T-cell (primary cell): ENCODE results near the gene MMP20. TPM values are rescaled to one million over a fixed set of nuclear protein-coding genes. Genes with fewer than 3 reads are reported as not detected.

ENCODE experiments used
- ATAC-seq, 4 experiments: fragments of 200-7000 bp in 3 of 4; fragments of 150-1000 bp in 1 of 4; cut with Tn5 transposase; replicated peaks in 1 of 4; 1 replicate in 3 of 4; 2 replicates in 1 of 4; pipeline ENCODE4 v1.10.0; 2021; ENCODE audit warnings: moderate library complexity in 3 of 4, mild to moderate bottlenecking in 2 of 4, moderate number of reproducible peaks in 1 of 4
- CTCF ChIA-PET, 2 donors: fragments of 300-600 bp; sonication (Branson Sonifier 250); formaldehyde crosslinking; loops; one replicate each; lab custom pipeline; 2022; ENCODE audit warnings: antibody characterized with exemption in 2 of 2; lab: Charles Lee
- POLR2A ChIA-PET, 2 donors: fragments of 300-600 bp; sonication (Branson Sonifier 250); formaldehyde crosslinking; loops; one replicate each; lab custom pipeline; 2022; ENCODE audit warnings: antibody characterized with exemption in 2 of 2; lab: Charles Lee
- DNase-seq, 35 experiments: peaks; one replicate each; pipeline versions ENCODE4 v3.0.0 to v3.0.0-alpha.2; 2013 to 2023
- H3K27ac ChIP-seq: one replicate; pipeline ENCODE4 v1.5.1; 2013; ENCODE audit warnings: low read length
- H3K27me3 ChIP-seq, 2 experiments: replicated peaks in 1 of 2; 1 replicate in 1 of 2; 2 replicates in 1 of 2; pipeline versions ENCODE4 v1.6.1 to v1.7.0; 2013; ENCODE audit warnings: low read length in 1 of 2, mixed read lengths in 1 of 2; ENCODE audit not compliant: control insufficient read depth in 2 of 2, insufficient read depth in 2 of 2; ENCODE audit errors: extremely low read depth in 1 of 2
- H3K36me3 ChIP-seq, 2 donors: 1 replicate in 1 of 2; 2 replicates in 1 of 2; pipeline versions ENCODE4 v1.6.1 to v1.7.0; 2013; ENCODE audit warnings: low read length in 1 of 2; ENCODE audit not compliant: control insufficient read depth in 2 of 2, insufficient read depth in 1 of 2; ENCODE audit errors: extremely low read depth in 1 of 2
- H3K4me1 ChIP-seq, 2 experiments: 1 replicate in 1 of 2; 2 replicates in 1 of 2; pipeline versions ENCODE4 v1.6.1 to v1.7.0; 2013; ENCODE audit warnings: low read length in 2 of 2, mixed read lengths in 1 of 2; ENCODE audit not compliant: insufficient read depth in 2 of 2, control insufficient read depth in 1 of 2; ENCODE audit errors: extremely low read depth in 1 of 2
- H3K4me3 ChIP-seq, 2 donors: 1 replicate in 1 of 2; 2 replicates in 1 of 2; pipeline versions ENCODE4 v1.5.1 to v1.7.0; 2013; ENCODE audit warnings: mild to moderate bottlenecking in 2 of 2, low read length in 1 of 2, moderate library complexity in 1 of 2; ENCODE audit not compliant: control insufficient read depth in 1 of 2; ENCODE audit errors: extremely low read depth in 1 of 2
- H3K9me3 ChIP-seq: 2 replicates; pipeline ENCODE4 v1.7.0; 2013
- H3K27ac Mint-ChIP-seq, 2 donors: one replicate each; pipeline ENCODE4 v1.8.0; 2020 to 2021; ENCODE audit warnings: mild to moderate bottlenecking in 2 of 2, mixed read lengths in 2 of 2
- H3K27me3 Mint-ChIP-seq, 2 donors: one replicate each; pipeline ENCODE4 v1.8.0; 2021 to 2022; ENCODE audit warnings: mixed read lengths in 2 of 2
- H3K36me3 Mint-ChIP-seq: one replicate; pipeline ENCODE4 v1.8.0; 2021; ENCODE audit warnings: mixed read lengths
- H3K4me1 Mint-ChIP-seq, 3 donors: one replicate each; pipeline ENCODE4 v1.8.0; 2020 to 2022; ENCODE audit warnings: mixed read lengths in 3 of 3, mild to moderate bottlenecking in 1 of 3
- H3K4me3 Mint-ChIP-seq, 3 donors: one replicate each; pipeline ENCODE4 v1.8.0; 2020 to 2022; ENCODE audit warnings: mild to moderate bottlenecking in 3 of 3, mixed read lengths in 3 of 3, moderate library complexity in 3 of 3
- H3K9me3 Mint-ChIP-seq, 3 donors: one replicate each; pipeline ENCODE4 v1.8.0; 2020 to 2022; ENCODE audit warnings: mixed read lengths in 3 of 3
- WGBS: methylation state at CpG from one replicate; pipeline ENCODE4 v1.1.5; 2013; ENCODE audit warnings: missing lambda C conversion rate; ENCODE audit not compliant: insufficient coverage; 5-methylcytosine and 5-hydroxymethylcytosine counted together
- total RNA-seq, 35 experiments: library from RNA in 6 of 35; stranded (reverse) in 6 of 35; fragments of 120-200 nt in 1 of 35; gene quantifications; one replicate each; pipeline versions ENCODE4 v1.2.1 to v1.2.4 and lab custom pipeline; 2013 to 2026

MMP20 gene
- total RNA-seq, 5 donors from 2014 or later (not counting 1 experiment from before 2014, with no cell fraction given) = not detected

- no CpG with 5 or more reads among the region's 2 CpGs for WGBS
- Mint-ChIP-seq H3K27ac (no peak overlapping the region), H3K4me3 (no peak overlapping the region), H3K9me3 (peaks cover 7 to 21% (median 9%) of the 10 kb centered on the region in 3 donors), H3K4me1 (peaks cover 46 to 49% (median 47%) of the 10 kb centered on the region in 3 donors), H3K27me3 (no peaks in the 10 kb centered on the region), H3K36me3 (peaks cover 9% of the 10 kb centered on the region)
- peak in 3 of 4 experiments; percentile 40 to 70 (median 55) for ATAC-seq
- no peak overlapping the region for H3K27ac ChIP-seq
- H3K4me3 ChIP-seq = no peak overlapping the region
- H3K9me3 ChIP-seq = no peaks in the 10 kb centered on the region
- H3K36me3 ChIP-seq = no peaks in the 10 kb centered on the region
- ChIA-PET CTCF (no interaction called here), POLR2A (interaction anchor here in 1 of 2 donors (0.7 kb wide), 1 partner anchor 37 kb away, joined by 3 read pairs; no protein-coding TSS in a partner anchor)
- H3K27me3 ChIP-seq = peaks cover 0 to 3% of the 10 kb centered on the region in 2 experiments
- H3K4me1 ChIP-seq = peaks cover 20 to 29% of the 10 kb centered on the region in 2 experiments
- DNase-seq = no peak
These were observed 61.0 kb downstream of the MMP20 start for GRCh38 chr11:102564110-102564509.

GRCh38 chr11:102561636-102562035 lies 63.5 kb downstream of the MMP20 start:
- POLR2A ChIA-PET = interaction anchor here in 1 of 2 donors (0.5 kb wide), 1 partner anchor 17 kb away, joined by 3 read pairs; no protein-coding TSS in a partner anchor
- DNase-seq = no peak
- Mint-ChIP-seq H3K27me3 (no peaks in the 10 kb centered on the region), H3K36me3 (no peaks in the 10 kb centered on the region), H3K4me1 (peaks cover 48 to 55% (median 49%) of the 10 kb centered on the region in 3 donors), H3K27ac (peak overlapping the region; percentile 83 to 89), H3K4me3 (peak overlapping the region in 1 of 3 donors; percentile 76), H3K9me3 (peaks cover 4 to 5% (median 5%) of the 10 kb centered on the region in 3 donors)
- CTCF ChIA-PET = interaction anchor here in 1 of 2 donors (0.6 kb wide), 1 partner anchor 273 kb away, joined by 3 read pairs; no protein-coding TSS in a partner anchor
- H3K9me3 ChIP-seq = no peaks in the 10 kb centered on the region
- H3K27me3 ChIP-seq = no peaks in the 10 kb centered on the region
- no peak for ATAC-seq
- no peak overlapping the region for H3K4me3 ChIP-seq
- no peak overlapping the region for H3K27ac ChIP-seq
- no peaks in the 10 kb centered on the region for H3K36me3 ChIP-seq
- H3K4me1 ChIP-seq = peaks cover 23 to 29% of the 10 kb centered on the region in 2 experiments

- H3K4me3 ChIP-seq = no peak overlapping the region
- peaks cover 23 to 29% of the 10 kb centered on the region in 2 experiments for H3K4me1 ChIP-seq
- no peaks in the 10 kb centered on the region for H3K9me3 Mint-ChIP-seq
- H3K27me3 ChIP-seq = no peaks in the 10 kb centered on the region
- H3K4me3 Mint-ChIP-seq = peak overlapping the region; percentile 61 to 76 (median 70)
- CTCF ChIA-PET = interaction anchor here (0.9 to 1.0 kb wide), 2 partner anchors 10 to 14 kb away, joined by 3 read pairs; no protein-coding TSS in a partner anchor
- ATAC-seq (peak; percentile 33 to 72 (median 46)), DNase-seq (peak in 2 of 35 experiments; percentile 4 to 56)
- H3K27ac ChIP-seq = peak overlapping the region; percentile 62
- peak overlapping the region; percentile 94 to 96 for H3K27ac Mint-ChIP-seq
- H3K9me3 ChIP-seq = no peaks in the 10 kb centered on the region
- WGBS = 0% methylated on average over 2 of the region's 6 CpGs
- peaks cover 48 to 55% (median 49%) of the 10 kb centered on the region in 3 donors for H3K4me1 Mint-ChIP-seq
- POLR2A ChIA-PET = interaction anchor here in 1 of 2 donors (0.5 kb wide), 1 partner anchor 147 kb away, joined by 3 read pairs; no protein-coding TSS in a partner anchor
- H3K27me3 Mint-ChIP-seq = no peaks in the 10 kb centered on the region
- H3K36me3 ChIP-seq = no peaks in the 10 kb centered on the region
- H3K36me3 Mint-ChIP-seq = no peaks in the 10 kb centered on the region
These were observed 64.5 kb downstream of the MMP20 start for GRCh38 chr11:102560555-102561011.

GRCh38 chr11:102559839-102560238 lies 65.3 kb downstream of the MMP20 start:
- H3K4me1 ChIP-seq = peaks cover 23 to 29% of the 10 kb centered on the region in 2 experiments
- POLR2A ChIA-PET = interaction anchor here in 1 of 2 donors (0.5 kb wide), 1 partner anchor 146 kb away, joined by 3 read pairs; no protein-coding TSS in a partner anchor

GRCh38 chr11:102555091-102555490 lies 70.0 kb downstream of the MMP20 start:
- H3K27me3 Mint-ChIP-seq = no peaks in the 10 kb centered on the region

More at GRCh38 chr11:102559839-102560238, 65.3 kb downstream of the MMP20 start:
- peak overlapping the region in 1 of 3 donors; percentile 76 for H3K4me3 Mint-ChIP-seq
- H3K4me1 Mint-ChIP-seq = peaks cover 48 to 55% (median 49%) of the 10 kb centered on the region in 3 donors
- CTCF ChIA-PET = interaction anchor here (0.6 to 1.4 kb wide), 5 partner anchors 11 to 266 kb away, joined by 3 to 4 read pairs (median 3); no protein-coding TSS in a partner anchor
- H3K27ac Mint-ChIP-seq = peak overlapping the region; percentile 88 to 96
- Histone ChIP-seq H3K27me3 (no peaks in the 10 kb centered on the region), H3K36me3 (no peaks in the 10 kb centered on the region), H3K9me3 (no peaks in the 10 kb centered on the region), H3K27ac (peak overlapping the region; percentile 62), H3K4me3 (no peak overlapping the region)
- no peaks in the 10 kb centered on the region for H3K36me3 Mint-ChIP-seq
- no peaks in the 10 kb centered on the region for H3K9me3 Mint-ChIP-seq
- peak in 4 of 35 experiments; percentile 4 to 48 (median 14) for DNase-seq
- H3K27me3 Mint-ChIP-seq = no peaks in the 10 kb centered on the region
- peak; percentile 66 to 87 (median 78) for ATAC-seq

GRCh38 chr11:102553835-102554282 lies 71.3 kb downstream of the MMP20 start:
- ChIA-PET CTCF (interaction anchor here in 1 of 2 donors (0.8 kb wide), 1 partner anchor 10 kb away, joined by 3 read pairs; no protein-coding TSS in a partner anchor), POLR2A (no interaction called here)
- Mint-ChIP-seq H3K4me3 (no peak overlapping the region), H3K4me1 (peaks cover 0 to 3% (median 0%) of the 10 kb centered on the region in 3 donors), H3K27me3 (no peaks in the 10 kb centered on the region), H3K9me3 (no peaks in the 10 kb centered on the region), H3K36me3 (no peaks in the 10 kb centered on the region), H3K27ac (no peak overlapping the region)
- no peaks in the 10 kb centered on the region for H3K27me3 ChIP-seq
- H3K27ac ChIP-seq = no peak overlapping the region
- DNase-seq = no peak
- WGBS = 60% methylated on average over 1 of the region's 5 CpGs
- no peaks in the 10 kb centered on the region for H3K9me3 ChIP-seq
- H3K4me3 ChIP-seq = no peak overlapping the region
- H3K4me1 ChIP-seq = peaks cover 0 to 2% of the 10 kb centered on the region in 2 experiments
- no peaks in the 10 kb centered on the region for H3K36me3 ChIP-seq
- no peak for ATAC-seq

More at GRCh38 chr11:102555091-102555490, 70.0 kb downstream of the MMP20 start:
- POLR2A ChIA-PET = no interaction called here
- no peak for ATAC-seq
- Histone ChIP-seq H3K4me3 (no peak overlapping the region), H3K9me3 (no peaks in the 10 kb centered on the region), H3K27me3 (no peaks in the 10 kb centered on the region), H3K4me1 (peaks cover 5 to 10% of the 10 kb centered on the region in 2 experiments), H3K27ac (no peak overlapping the region), H3K36me3 (no peaks in the 10 kb centered on the region)
- H3K9me3 Mint-ChIP-seq = no peaks in the 10 kb centered on the region
- H3K36me3 Mint-ChIP-seq = no peaks in the 10 kb centered on the region
- H3K4me3 Mint-ChIP-seq = no peak overlapping the region
- CTCF ChIA-PET = interaction anchor here in 1 of 2 donors (0.9 kb wide), 1 partner anchor 11 kb away, joined by 3 read pairs; no protein-coding TSS in a partner anchor
- no peak for DNase-seq
- no peak overlapping the region for H3K27ac Mint-ChIP-seq
- peaks cover 12 to 16% (median 12%) of the 10 kb centered on the region in 3 donors for H3K4me1 Mint-ChIP-seq
- 100% methylated on average over 1 of the region's 3 CpGs for WGBS
